ENCODE results near the gene BMP5. TPM values are rescaled to one million over a fixed set of nuclear protein-coding genes. Genes with fewer than 3 reads are reported as not detected.

Gene BMP5
- total RNA-seq, 4 donors from 2014 or later = 1.8 to 3.9 (median 1.9) TPM

GRCh38 chr6:55708711-55709110 is 166.7 kb downstream of the BMP5 start:
- Histone ChIP-seq H3K4me3 (no peak overlapping the region), H3K27ac (no peak overlapping the region), H3K4me1 (no peaks in the 10 kb centered on the region), H3K9me3 (no peaks in the 10 kb centered on the region), H3K27me3 (no peaks in the 10 kb centered on the region), H3K36me3 (no peaks in the 10 kb centered on the region)
- no peak for TF ChIP-seq CTCF (IDR thresholded peaks at IDR 0.05 in 4 of 5, conservative IDR thresholded peaks at IDR 0.05 in 1 of 5)
- TF ChIP-seq POLR2A (IDR thresholded peaks at IDR 0.05) = no peak
- no peak for DNase-seq
- in situ Hi-C loops (cut with MboI; ENCODE audit: low sequenced_read_pairs in 4 of 4) = no loop called here
- intact Hi-C loops (cut with DNase I; ENCODE audit: low total_unique reads) = no loop called here
- ATAC-seq = no peak

- no peak for ATAC-seq
- Histone ChIP-seq H3K4me3 (no peak overlapping the region), H3K27ac (no peak overlapping the region), H3K4me1 (no peaks in the 10 kb centered on the region), H3K27me3 (no peaks in the 10 kb centered on the region), H3K9me3 (no peaks in the 10 kb centered on the region), H3K36me3 (no peaks in the 10 kb centered on the region)
- DNase-seq = no peak
- in situ Hi-C loops (cut with MboI; ENCODE audit: low sequenced_read_pairs in 4 of 4) (no loop called here), intact Hi-C loops (cut with DNase I; ENCODE audit: low total_unique reads) (no loop called here)
- TF ChIP-seq CTCF (IDR thresholded peaks at IDR 0.05 in 4 of 5, conservative IDR thresholded peaks at IDR 0.05 in 1 of 5) (no peak), POLR2A (IDR thresholded peaks at IDR 0.05) (no peak)
These were observed 169.6 kb downstream of the BMP5 start for GRCh38 chr6:55705451-55706440.

GRCh38 chr6:55704421-55704820 is 171.0 kb downstream of the BMP5 start:
- H3K27ac ChIP-seq = no peak overlapping the region
- no peaks in the 10 kb centered on the region for H3K9me3 ChIP-seq
- no peaks in the 10 kb centered on the region for H3K36me3 ChIP-seq
- no peak for DNase-seq
- no peak for TF ChIP-seq CTCF (IDR thresholded peaks at IDR 0.05 in 4 of 5, conservative IDR thresholded peaks at IDR 0.05 in 1 of 5)
- TF ChIP-seq POLR2A (IDR thresholded peaks at IDR 0.05) = no peak
- no peaks in the 10 kb centered on the region for H3K4me1 ChIP-seq
- no peak overlapping the region for H3K4me3 ChIP-seq
- intact Hi-C loops (cut with DNase I; ENCODE audit: low total_unique reads) (no loop called here), in situ Hi-C loops (cut with MboI; ENCODE audit: low sequenced_read_pairs in 4 of 4) (no loop called here)
- no peaks in the 10 kb centered on the region for H3K27me3 ChIP-seq
- ATAC-seq = no peak
